ENCODE measurements around the gene KBTBD7. TPM values are rescaled to one million over a fixed set of nuclear protein-coding genes. Genes with fewer than 3 reads are reported as not detected.
"Not testable (repeated sequence)": the region's sequence is repeated elsewhere in the genome, so short reads cannot be mapped to it uniquely, and the experiment has no call there.

The KBTBD7 gene
- total RNA-seq, 2 donors from 2014 or later = 11.7 to 15.9 TPM

- DNase-seq = no peak
- no peak overlapping the region for H3K9ac ChIP-seq (ENCODE audit: extremely low read depth, low read length, poor library complexity, severe bottlenecking)
- H3K4me1 ChIP-seq (ENCODE audit: control insufficient read depth, insufficient read depth, low read length) = no peaks in the 10 kb centered on the region
- peaks cover 52% of the 10 kb centered on the region for H3K9me3 Mint-ChIP-seq
- H3K27me3 Mint-ChIP-seq (ENCODE audit: insufficient read depth) = no peaks in the 10 kb centered on the region
- no peak overlapping the region for H3K27ac ChIP-seq (ENCODE audit: low read depth, low read length)
- no peaks in the 10 kb centered on the region for H3K36me3 ChIP-seq (ENCODE audit: control insufficient read depth, insufficient read depth, low read length)
- H3K36me3 Mint-ChIP-seq (ENCODE audit: low read depth) = peaks cover 16% of the 10 kb centered on the region
- H3K4me1 Mint-ChIP-seq = no peaks in the 10 kb centered on the region
- no peak for TF ChIP-seq CTCF (conservative IDR thresholded peaks at IDR 0.05)
- peaks cover 27% of the 10 kb centered on the region for H3K9me3 ChIP-seq (ENCODE audit: control insufficient read depth, low read length)
- WGBS, 2 experiments (ENCODE audit: insufficient coverage in 1 of 2, insufficient read length in 1 of 2) = 89 to 96% methylated on average over 4 to 6 of the region's 7 CpGs
- no peak overlapping the region for H3K4me3 Mint-ChIP-seq
- H3K27me3 ChIP-seq (ENCODE audit: control insufficient read depth, insufficient read depth, low read length, poor library complexity, severe bottlenecking) = no peaks in the 10 kb centered on the region
- H3K27ac Mint-ChIP-seq = no peak overlapping the region
- no peak overlapping the region for H3K4me3 ChIP-seq (ENCODE audit: low read length)
Measured at GRCh38 chr13:41178040-41178439, 16.3 kb downstream of the KBTBD7 start.

GRCh38 chr13:41177616-41178015 lies 16.8 kb downstream of the KBTBD7 start:
- WGBS, 2 experiments (ENCODE audit: insufficient coverage in 1 of 2, insufficient read length in 1 of 2) = 40% methylated on average over 2 of the region's 2 CpGs; no CpG with 5 or more reads in 1 of the 2 experiments
- no peak overlapping the region for H3K27ac ChIP-seq (ENCODE audit: low read depth, low read length)
- Mint-ChIP-seq H3K4me3 (no peak overlapping the region), H3K27ac (no peak overlapping the region), H3K36me3 (ENCODE audit: low read depth) (peaks cover 16% of the 10 kb centered on the region), H3K27me3 (ENCODE audit: insufficient read depth) (no peaks in the 10 kb centered on the region), H3K9me3 (peaks cover 56% of the 10 kb centered on the region), H3K4me1 (no peaks in the 10 kb centered on the region)
- DNase-seq = no peak
- H3K4me1 ChIP-seq (ENCODE audit: control insufficient read depth, insufficient read depth, low read length) = no peaks in the 10 kb centered on the region
- TF ChIP-seq CTCF (conservative IDR thresholded peaks at IDR 0.05) = no peak
- H3K36me3 ChIP-seq (ENCODE audit: control insufficient read depth, insufficient read depth, low read length) = no peaks in the 10 kb centered on the region
- H3K9ac ChIP-seq (ENCODE audit: extremely low read depth, low read length, poor library complexity, severe bottlenecking) = no peak overlapping the region
- H3K4me3 ChIP-seq (ENCODE audit: low read length) = no peak overlapping the region
- H3K9me3 ChIP-seq (ENCODE audit: control insufficient read depth, low read length) = peaks cover 27% of the 10 kb centered on the region
- no peaks in the 10 kb centered on the region for H3K27me3 ChIP-seq (ENCODE audit: control insufficient read depth, insufficient read depth, low read length, poor library complexity, severe bottlenecking)

DNA sequence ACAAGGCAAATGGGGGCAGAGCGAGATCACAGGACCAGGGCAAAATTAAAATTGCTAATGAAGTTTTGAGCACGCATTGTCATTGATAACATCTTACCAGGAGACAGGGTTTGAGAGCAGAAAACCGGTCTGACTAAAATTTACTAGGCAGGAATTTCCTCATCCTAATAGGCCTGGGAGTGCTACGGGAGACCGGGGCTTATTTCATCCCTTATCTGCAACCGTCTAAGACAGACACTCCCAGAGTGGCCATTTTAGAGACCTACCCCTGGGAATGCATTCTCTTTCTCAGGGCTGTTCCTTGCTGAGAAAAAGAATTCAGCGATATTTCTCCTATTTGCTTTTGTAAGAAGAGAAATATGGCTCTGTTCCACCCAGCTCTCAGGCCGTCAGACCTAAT lies 18.8 kb downstream of the KBTBD7 start:
- not testable (repeated sequence) for H3K27me3 ChIP-seq (ENCODE audit: control insufficient read depth, insufficient read depth, low read length, poor library complexity, severe bottlenecking); H3K4me3 ChIP-seq (ENCODE audit: low read length); H3K27ac ChIP-seq (ENCODE audit: low read depth, low read length); H3K4me1 ChIP-seq (ENCODE audit: control insufficient read depth, insufficient read depth, low read length); H3K9ac ChIP-seq (ENCODE audit: extremely low read depth, low read length, poor library complexity, severe bottlenecking); H3K4me1 Mint-ChIP-seq; H3K4me3 Mint-ChIP-seq; H3K27ac Mint-ChIP-seq; H3K27me3 Mint-ChIP-seq (ENCODE audit: insufficient read depth); DNase-seq; H3K36me3 ChIP-seq (ENCODE audit: control insufficient read depth, insufficient read depth, low read length)
- peaks cover 27% of the 10 kb centered on the region for H3K9me3 ChIP-seq (ENCODE audit: control insufficient read depth, low read length)
- Mint-ChIP-seq H3K36me3 (ENCODE audit: low read depth) (peaks cover 16% of the 10 kb centered on the region), H3K9me3 (peaks cover 64% of the 10 kb centered on the region)
- 95 to 96% methylated on average over 3 to 8 of the region's 8 CpGs for WGBS, 2 experiments (ENCODE audit: insufficient coverage in 1 of 2, insufficient read length in 1 of 2)

DNA sequence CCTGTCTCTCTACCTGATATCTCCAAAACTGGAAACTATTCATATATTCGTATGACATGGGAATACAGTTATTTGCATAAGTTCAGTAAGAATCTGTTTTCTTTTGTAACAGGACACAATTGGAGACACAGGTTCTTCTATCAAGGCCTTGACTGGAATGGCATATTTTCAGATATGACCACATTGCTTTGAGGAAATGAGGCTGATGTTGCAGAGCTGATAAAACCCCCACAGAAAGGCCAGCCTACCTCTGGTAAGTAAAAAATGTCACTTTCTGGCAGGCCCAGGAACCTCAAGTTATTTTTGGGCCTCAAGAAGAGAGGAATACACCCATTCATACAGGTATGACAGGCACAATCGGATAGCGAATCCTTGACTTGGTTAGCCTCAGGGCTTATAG lies 32.2 kb downstream of the KBTBD7 start:
- Histone ChIP-seq H3K36me3 (ENCODE audit: control insufficient read depth, insufficient read depth, low read length) (no peaks in the 10 kb centered on the region), H3K9ac (ENCODE audit: extremely low read depth, low read length, poor library complexity, severe bottlenecking) (no peak overlapping the region), H3K9me3 (ENCODE audit: control insufficient read depth, low read length) (no peaks in the 10 kb centered on the region), H3K4me3 (ENCODE audit: low read length) (no peak overlapping the region), H3K27me3 (ENCODE audit: control insufficient read depth, insufficient read depth, low read length, poor library complexity, severe bottlenecking) (no peaks in the 10 kb centered on the region), H3K27ac (ENCODE audit: low read depth, low read length) (no peak overlapping the region), H3K4me1 (ENCODE audit: control insufficient read depth, insufficient read depth, low read length) (no peaks in the 10 kb centered on the region)
- peaks cover 1% of the 10 kb centered on the region for H3K36me3 Mint-ChIP-seq (ENCODE audit: low read depth)
- peaks cover 10% of the 10 kb centered on the region for H3K4me1 Mint-ChIP-seq
- no peak overlapping the region for H3K4me3 Mint-ChIP-seq
- no peaks in the 10 kb centered on the region for H3K9me3 Mint-ChIP-seq
- no peak overlapping the region for H3K27ac Mint-ChIP-seq
- TF ChIP-seq CTCF (conservative IDR thresholded peaks at IDR 0.05) = no peak
- no peak for DNase-seq
- 94% methylated on average over 3 of the region's 3 CpGs for WGBS, 2 experiments (ENCODE audit: insufficient coverage in 1 of 2, insufficient read length in 1 of 2)
- no peaks in the 10 kb centered on the region for H3K27me3 Mint-ChIP-seq (ENCODE audit: insufficient read depth)

Measured in endodermal cell (in vitro differentiated cells).